Stimulated activated CD8-positive, alpha-beta memory T cell treated with anti-CD3 and anti-CD28 coated beads, Interleukin-4, amount 100 ng/mL, for 48 hours (primary cell): ENCODE measurements around the gene BUB1B.

Source experiments
- DNase-seq: peaks from one replicate; pipeline ENCODE4 v3.0.0-alpha.2; 2020

BUB1B gene

GRCh38 chr15:40192942-40193341, 32.1 kb downstream of the BUB1B start:
- no peak for DNase-seq

GRCh38 chr15:40197434-40197833, 36.6 kb downstream of the BUB1B start:
- DNase-seq: no peak

- DNase-seq: no peak
Observed at GRCh38 chr15:40198355-40199085, 37.7 kb downstream of the BUB1B start.

- no peak for DNase-seq
Observed at GRCh38 chr15:40204100-40204499, 43.2 kb downstream of the BUB1B start.

GRCh38 chr15:40217166-40217824, 56.4 kb downstream of the BUB1B start:
- DNase-seq: peak; percentile 37

GRCh38 chr15:40219801-40220200, 58.9 kb downstream of the BUB1B start:
- DNase-seq: no peak

GRCh38 chr15:40222131-40222530, 61.3 kb downstream of the BUB1B start:
- DNase-seq: no peak

GRCh38 chr15:40226736-40227135, 65.9 kb downstream of the BUB1B start:
- no peak for DNase-seq

GRCh38 chr15:40229316-40229715, 68.4 kb downstream of the BUB1B start:
- DNase-seq: no peak

GRCh38 chr15:40229956-40230355, 69.1 kb downstream of the BUB1B start:
- DNase-seq: no peak

- no peak for DNase-seq
Observed at GRCh38 chr15:40232625-40233070, 71.8 kb downstream of the BUB1B start.

GRCh38 chr15:40233727-40234577, 73.1 kb downstream of the BUB1B start:
- no peak for DNase-seq

GRCh38 chr15:40234783-40235182, 73.9 kb downstream of the BUB1B start:
- DNase-seq: no peak

- DNase-seq: no peak
Observed at GRCh38 chr15:40235201-40235885, 74.5 kb downstream of the BUB1B start.

GRCh38 chr15:40238532-40239403, 77.9 kb downstream of the BUB1B start, which contains the start of gene PAK6:
Gene PAK6, plus strand, starts transcription at chr15:40239063. Its CDS starts 25,723 bp downstream, at chr15:40264786.
- DNase-seq: peak; percentile 67

- no peak for DNase-seq
Observed at GRCh38 chr15:40239404-40239692, 78.5 kb downstream of the BUB1B start.

- DNase-seq: peak; percentile 19
Observed at GRCh38 chr15:40239693-40240618, 79.1 kb downstream of the BUB1B start.

- DNase-seq: peak; percentile 14
Observed at GRCh38 chr15:40240619-40241221, 79.9 kb downstream of the BUB1B start.

- DNase-seq: peak; percentile 15
Observed at GRCh38 chr15:40241269-40242212, 80.7 kb downstream of the BUB1B start.
